ENCODE results near the gene FAM187B. TPM values are rescaled to one million over a fixed set of nuclear protein-coding genes. Genes with fewer than 3 reads are reported as not detected.

The FAM187B gene
- total and polyA plus RNA-seq, 2 experiments from 2014 or later, result 0.23 TPM; not detected in 1

DNA sequence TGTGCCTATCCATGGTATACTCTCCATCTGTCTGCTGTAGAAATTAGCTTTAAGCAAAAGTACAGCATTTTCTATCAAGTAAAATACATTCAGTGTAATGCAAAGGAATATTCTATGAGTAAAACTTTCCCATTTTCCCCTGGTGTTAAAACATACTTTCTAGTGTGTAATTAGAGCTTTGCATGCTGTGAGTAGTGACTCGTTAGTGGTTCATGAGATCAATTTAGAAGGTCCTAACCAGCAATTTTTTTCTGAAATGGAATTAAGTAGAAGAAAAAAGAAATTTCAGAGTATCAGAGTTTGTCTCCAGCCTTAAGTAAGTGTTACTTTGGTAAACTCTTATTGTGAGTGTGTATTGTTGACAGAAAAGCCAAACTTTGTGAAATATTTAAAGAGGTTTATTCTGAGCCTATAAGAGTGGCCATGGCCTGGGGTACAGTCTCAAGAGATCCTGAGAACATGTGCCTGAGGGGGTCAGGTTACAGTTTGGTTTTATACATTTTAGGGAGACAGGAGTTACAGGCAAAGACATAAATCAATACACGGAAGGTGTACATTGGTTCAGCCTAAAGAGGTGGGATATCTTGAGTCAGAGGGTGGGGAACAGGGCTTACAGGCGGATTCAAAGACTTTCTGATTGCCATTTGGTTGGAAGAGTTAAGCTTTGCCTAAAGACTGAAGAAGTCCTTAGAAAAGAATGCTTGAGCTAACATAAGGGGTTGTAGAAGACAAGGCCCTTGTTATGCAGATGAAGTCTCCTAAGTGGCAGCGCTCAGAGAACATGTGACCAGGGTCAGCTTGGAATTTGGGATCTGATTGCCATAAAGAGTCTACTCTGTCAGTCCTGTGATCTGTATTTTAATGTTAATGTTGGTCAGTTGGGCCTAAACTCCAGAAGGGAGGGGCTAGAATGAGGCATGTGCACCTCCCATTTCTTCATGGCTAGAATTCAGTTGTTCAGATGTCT lies 25.5 kb downstream of the FAM187B start:
- Mint-ChIP-seq H3K36me3 (ENCODE audit: low read depth) (peaks cover 5% of the 10 kb centered on the region), H3K9me3 (peaks cover 8% of the 10 kb centered on the region), H3K4me1 (peaks cover 56% of the 10 kb centered on the region), H3K27ac (peak overlapping the region; percentile 97), H3K27me3 (ENCODE audit: insufficient read depth, low read depth, poor library complexity) (peaks cover 10% of the 10 kb centered on the region), H3K4me3 (peak overlapping the region; percentile 30; the same call in 2 of the 3 replicates)
- DNase-seq (ENCODE audit: low spot score), result peak; percentile 97
- no peaks in the 10 kb centered on the region for H3K79me2 ChIP-seq (replicated peaks; ENCODE audit: insufficient read depth)
- peak overlapping the region; percentile 92 for H3K27ac ChIP-seq (ENCODE audit: low read depth)
- H3K36me3 ChIP-seq (ENCODE audit: insufficient read depth), result no peaks in the 10 kb centered on the region
- peak; percentile 95 for ATAC-seq
- no peaks in the 10 kb centered on the region for H4K20me1 ChIP-seq (replicated peaks; ENCODE audit: insufficient read depth)
- H3K4me2 ChIP-seq, result peak overlapping the region; percentile 48; the same call in 1 of the 2 replicates
- no peaks in the 10 kb centered on the region for H3K27me3 ChIP-seq (ENCODE audit: insufficient read depth)
- H3K4me3 ChIP-seq, result peak overlapping the region; percentile 5; the same call in 1 of the 2 replicates
- peaks cover 9% of the 10 kb centered on the region; the same call in 1 of the 2 replicates for H3K9me2 ChIP-seq (ENCODE audit: insufficient read depth)
- H3K4me1 ChIP-seq (ENCODE audit: insufficient read depth), result peaks cover 32% of the 10 kb centered on the region
- no peaks in the 10 kb centered on the region for H3F3A ChIP-seq (replicated peaks; ENCODE audit: low read depth)
- TF ChIP-seq CREB1 (CRISPR knock-in tag; IDR thresholded peaks at IDR 0.05; ENCODE audit: low read depth), result no peak
- no peak for TF ChIP-seq ZNF114 (CRISPR knock-in tag; IDR thresholded peaks at IDR 0.05)
- TF ChIP-seq EZH2phosphoT487 (IDR thresholded peaks at IDR 0.05; ENCODE audit: unreplicated experiment), result no peak
- TF ChIP-seq ZNF462 (CRISPR knock-in tag; IDR thresholded peaks at IDR 0.05), result peak; percentile 68
- TF ChIP-seq, protein P1, sequence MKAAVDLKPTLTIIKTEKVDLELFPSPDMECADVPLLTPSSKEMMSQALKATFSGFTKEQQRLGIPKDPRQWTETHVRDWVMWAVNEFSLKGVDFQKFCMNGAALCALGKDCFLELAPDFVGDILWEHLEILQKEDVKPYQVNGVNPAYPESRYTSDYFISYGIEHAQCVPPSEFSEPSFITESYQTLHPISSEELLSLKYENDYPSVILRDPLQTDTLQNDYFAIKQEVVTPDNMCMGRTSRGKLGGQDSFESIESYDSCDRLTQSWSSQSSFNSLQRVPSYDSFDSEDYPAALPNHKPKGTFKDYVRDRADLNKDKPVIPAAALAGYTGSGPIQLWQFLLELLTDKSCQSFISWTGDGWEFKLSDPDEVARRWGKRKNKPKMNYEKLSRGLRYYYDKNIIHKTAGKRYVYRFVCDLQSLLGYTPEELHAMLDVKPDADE (IDR thresholded peaks at IDR 0.05), result no peak
- no peak for TF ChIP-seq EZH2 (IDR thresholded peaks at IDR 0.05; ENCODE audit: low read depth, unreplicated experiment)
- no peak for TF ChIP-seq STAT1 (IDR thresholded peaks at IDR 0.05; ENCODE audit: unreplicated experiment)
- TF ChIP-seq NANOG (IDR thresholded peaks at IDR 0.05; ENCODE audit: borderline replicate concordance), result peak; percentile 39; the same call in 1 of the 2 replicates
- TF ChIP-seq, protein P2, sequence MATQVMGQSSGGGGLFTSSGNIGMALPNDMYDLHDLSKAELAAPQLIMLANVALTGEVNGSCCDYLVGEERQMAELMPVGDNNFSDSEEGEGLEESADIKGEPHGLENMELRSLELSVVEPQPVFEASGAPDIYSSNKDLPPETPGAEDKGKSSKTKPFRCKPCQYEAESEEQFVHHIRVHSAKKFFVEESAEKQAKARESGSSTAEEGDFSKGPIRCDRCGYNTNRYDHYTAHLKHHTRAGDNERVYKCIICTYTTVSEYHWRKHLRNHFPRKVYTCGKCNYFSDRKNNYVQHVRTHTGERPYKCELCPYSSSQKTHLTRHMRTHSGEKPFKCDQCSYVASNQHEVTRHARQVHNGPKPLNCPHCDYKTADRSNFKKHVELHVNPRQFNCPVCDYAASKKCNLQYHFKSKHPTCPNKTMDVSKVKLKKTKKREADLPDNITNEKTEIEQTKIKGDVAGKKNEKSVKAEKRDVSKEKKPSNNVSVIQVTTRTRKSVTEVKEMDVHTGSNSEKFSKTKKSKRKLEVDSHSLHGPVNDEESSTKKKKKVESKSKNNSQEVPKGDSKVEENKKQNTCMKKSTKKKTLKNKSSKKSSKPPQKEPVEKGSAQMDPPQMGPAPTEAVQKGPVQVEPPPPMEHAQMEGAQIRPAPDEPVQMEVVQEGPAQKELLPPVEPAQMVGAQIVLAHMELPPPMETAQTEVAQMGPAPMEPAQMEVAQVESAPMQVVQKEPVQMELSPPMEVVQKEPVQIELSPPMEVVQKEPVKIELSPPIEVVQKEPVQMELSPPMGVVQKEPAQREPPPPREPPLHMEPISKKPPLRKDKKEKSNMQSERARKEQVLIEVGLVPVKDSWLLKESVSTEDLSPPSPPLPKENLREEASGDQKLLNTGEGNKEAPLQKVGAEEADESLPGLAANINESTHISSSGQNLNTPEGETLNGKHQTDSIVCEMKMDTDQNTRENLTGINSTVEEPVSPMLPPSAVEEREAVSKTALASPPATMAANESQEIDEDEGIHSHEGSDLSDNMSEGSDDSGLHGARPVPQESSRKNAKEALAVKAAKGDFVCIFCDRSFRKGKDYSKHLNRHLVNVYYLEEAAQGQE (IDR thresholded peaks at IDR 0.05; ENCODE audit: unreplicated experiment), result no peak
- TF ChIP-seq POLR2AphosphoS5 (IDR thresholded peaks at IDR 0.05; ENCODE audit: low read depth), result 0 out of 2 replicates have a peak, but pooled peaks have one; percentile 18
- no peak overlapping the region for H2AFZ ChIP-seq
